Measurements from ENCODE around the gene BLOC1S3.

Gene BLOC1S3

GRCh38 chr19:45161738-45162607 is 16.6 kb upstream of the BLOC1S3 start:
- TF ChIP-seq CTCF (IDR thresholded peaks at IDR 0.05), result no peak

- TF ChIP-seq CTCF (IDR thresholded peaks at IDR 0.05), result no peak
Observed at GRCh38 chr19:45162608-45163143, 15.9 kb upstream of the BLOC1S3 start.

- no peak for TF ChIP-seq CTCF (IDR thresholded peaks at IDR 0.05)
Observed at GRCh38 chr19:45163156-45163555, 15.4 kb upstream of the BLOC1S3 start.

GRCh38 chr19:45163751-45164460 is 14.7 kb upstream of the BLOC1S3 start:
- TF ChIP-seq CTCF (IDR thresholded peaks at IDR 0.05), result no peak

- no peak for TF ChIP-seq CTCF (IDR thresholded peaks at IDR 0.05)
Observed at GRCh38 chr19:45164577-45165335, 13.8 kb upstream of the BLOC1S3 start.

GRCh38 chr19:45166723-45167252 is 11.8 kb upstream of the BLOC1S3 start:
- TF ChIP-seq CTCF (IDR thresholded peaks at IDR 0.05), result no peak

- no peak for TF ChIP-seq CTCF (IDR thresholded peaks at IDR 0.05)
Observed at GRCh38 chr19:45168767-45169351, 9.7 kb upstream of the BLOC1S3 start.
